Activated CD4-positive, alpha-beta memory T cell treated with anti-CD3 and anti-CD28 coated beads, Interleukin-2, amount 10 ng/mL, durations not matched to agents 7 days and 5 days (primary cell): ENCODE measurements around the gene CPD. TPM values are rescaled to one million over a fixed set of nuclear protein-coding genes. Genes with fewer than 3 reads are reported as not detected.
"Not testable (repeated sequence)": the region's sequence is repeated elsewhere in the genome, so short reads cannot be mapped to it uniquely, and the experiment has no call there.

ENCODE experiments used
- CTCF ChIA-PET: fragments of 350-600 bp; sonication (Branson Sonifier 250); formaldehyde crosslinking; loops from one replicate; lab custom pipeline; 2021; ENCODE audit warnings: antibody characterized with exemption, inconsistent platforms; lab: Charles Lee
- POLR2A ChIA-PET: fragments of 350-600 bp; sonication (Branson Sonifier 250); formaldehyde crosslinking; loops from one replicate; lab custom pipeline; 2021; ENCODE audit warnings: antibody characterized with exemption; lab: Charles Lee
- DNase-seq: peaks from one replicate; pipeline ENCODE4 v3.0.0-alpha.2; 2020
- H3K27ac Mint-ChIP-seq: one replicate; pipeline ENCODE4 v1.8.0; 2021; ENCODE audit warnings: mild to moderate bottlenecking, mixed read lengths
- H3K27me3 Mint-ChIP-seq: one replicate; pipeline ENCODE4 v1.8.0; 2021; ENCODE audit warnings: mixed read lengths
- H3K36me3 Mint-ChIP-seq: one replicate; pipeline ENCODE4 v1.8.0; 2021; ENCODE audit warnings: low read depth, mixed read lengths
- H3K4me1 Mint-ChIP-seq: one replicate; pipeline ENCODE4 v1.8.0; 2021; ENCODE audit warnings: mixed read lengths
- H3K4me3 Mint-ChIP-seq: one replicate; pipeline ENCODE4 v1.8.0; 2021; ENCODE audit warnings: mild to moderate bottlenecking, mixed read lengths
- H3K9me3 Mint-ChIP-seq: one replicate; pipeline ENCODE4 v1.8.0; 2021; ENCODE audit warnings: mixed read lengths
- total RNA-seq, 2 experiments: library from RNA; stranded (reverse); gene quantifications; one replicate each; pipeline ENCODE4 v1.2.3, GENCODE V29; 2021

The CPD gene
- total RNA-seq, 2 experiments from 2014 or later, result 28.7 to 32.3 TPM

DNA sequence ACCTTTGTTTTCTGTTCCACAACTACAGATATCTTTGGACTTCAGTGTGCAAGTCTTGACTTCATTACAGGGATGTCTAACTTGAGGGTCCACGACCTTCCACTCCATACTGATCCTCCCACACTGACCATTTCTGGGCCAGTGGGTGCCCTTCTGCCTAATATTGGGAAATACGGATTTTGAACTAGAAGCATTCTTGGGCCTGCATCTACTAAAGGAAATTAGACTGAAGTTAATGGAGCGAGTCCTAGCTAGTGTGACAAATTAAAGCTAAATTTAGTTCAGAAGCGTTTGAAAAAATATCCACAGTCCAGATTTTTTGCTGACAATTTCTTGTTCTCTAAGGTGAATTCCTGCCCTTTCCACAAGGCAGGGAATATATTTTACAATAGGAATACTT lies 34.9 kb upstream of the CPD start:
- CTCF ChIA-PET, result no interaction called here
- no peak for DNase-seq
- POLR2A ChIA-PET, result no interaction called here

DNA sequence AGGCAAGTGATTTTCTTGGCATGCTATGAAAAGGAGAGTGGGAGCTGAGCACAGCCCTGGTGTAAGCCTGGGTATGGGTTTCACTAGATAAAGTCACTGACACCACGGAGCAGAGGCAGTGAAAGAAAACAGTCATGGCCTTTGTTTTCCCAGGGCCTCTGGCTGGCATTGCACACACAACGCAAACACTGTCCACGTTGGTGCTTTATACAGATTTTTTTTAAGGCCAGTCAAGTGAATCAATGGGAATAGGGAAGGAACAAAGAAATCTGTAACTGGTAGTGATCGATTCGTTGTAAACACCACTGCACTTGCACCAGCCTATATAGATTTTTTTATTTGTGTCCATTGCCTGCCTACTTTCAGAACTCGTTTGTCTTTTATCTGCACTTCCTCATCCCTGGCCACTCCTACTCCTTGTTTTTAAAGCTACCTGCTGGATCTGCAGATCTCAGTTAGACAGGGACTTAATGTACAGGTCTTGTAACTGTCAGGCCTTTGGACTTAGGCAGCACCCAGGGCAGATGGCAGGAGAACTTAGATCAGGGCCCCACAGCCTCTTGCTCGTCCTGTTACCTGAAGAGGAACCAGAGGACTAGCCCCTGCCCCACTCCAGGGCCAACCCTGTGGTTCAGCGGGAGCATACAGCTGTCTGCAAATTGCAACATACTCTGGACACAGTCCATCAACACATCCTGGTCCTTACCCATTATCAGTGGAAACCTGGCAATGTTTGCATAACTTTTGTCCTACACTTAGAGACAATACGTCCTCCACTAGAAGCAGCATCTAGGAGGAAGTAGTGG lies 34.2 kb upstream of the CPD start:
- CTCF ChIA-PET, result interaction anchor here (1.1 to 2.4 kb wide), 3 partner anchors 8 to 17 kb away, joined by 3 to 8 read pairs (median 3); no protein-coding TSS in a partner anchor

More for the DNA sequence above, 34.9 kb upstream of the CPD start:
- H3K36me3 Mint-ChIP-seq, result no peaks in the 10 kb centered on the region
- H3K4me3 Mint-ChIP-seq, result no peak overlapping the region
- H3K27me3 Mint-ChIP-seq, result peaks cover 3% of the 10 kb centered on the region
- no peaks in the 10 kb centered on the region for H3K9me3 Mint-ChIP-seq
- H3K4me1 Mint-ChIP-seq, result peaks cover 10% of the 10 kb centered on the region
- H3K27ac Mint-ChIP-seq, result no peak overlapping the region

DNA sequence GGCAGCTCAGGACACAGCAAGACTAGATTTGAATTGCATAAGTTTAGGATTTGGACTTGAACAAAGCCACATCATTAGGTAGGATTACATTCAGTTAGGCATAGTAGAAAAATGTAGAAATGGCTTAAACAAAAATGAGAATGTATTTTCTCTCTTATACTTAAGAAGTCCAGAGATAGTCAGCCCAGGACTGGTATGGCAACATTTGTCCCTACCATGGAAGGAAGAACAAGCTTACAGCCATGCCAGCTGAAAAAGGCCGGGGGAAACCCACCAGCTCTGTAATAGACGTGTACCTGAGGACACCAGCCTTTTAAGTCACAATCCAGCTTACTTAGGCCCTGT lies 33.7 kb upstream of the CPD start:
- H3K4me3 Mint-ChIP-seq, result no peak overlapping the region
- H3K4me1 Mint-ChIP-seq, result peaks cover 7% of the 10 kb centered on the region
- H3K36me3 Mint-ChIP-seq, result no peaks in the 10 kb centered on the region
- peaks cover 4% of the 10 kb centered on the region for H3K27me3 Mint-ChIP-seq
- POLR2A ChIA-PET, result interaction anchor here (0.9 kb wide), 1 partner anchor 35 kb away, joined by 3 read pairs; no protein-coding TSS in a partner anchor
- DNase-seq, result no peak
- no peaks in the 10 kb centered on the region for H3K9me3 Mint-ChIP-seq
- no peak overlapping the region for H3K27ac Mint-ChIP-seq
- CTCF ChIA-PET, result interaction anchor here (1.1 to 2.4 kb wide), 3 partner anchors 9 to 17 kb away, joined by 3 to 8 read pairs (median 3); no protein-coding TSS in a partner anchor

More for the DNA sequence above, 34.2 kb upstream of the CPD start:
- Mint-ChIP-seq H3K27ac (no peak overlapping the region), H3K36me3 (no peaks in the 10 kb centered on the region), H3K4me1 (peaks cover 10% of the 10 kb centered on the region), H3K4me3 (no peak overlapping the region), H3K27me3 (peaks cover 6% of the 10 kb centered on the region), H3K9me3 (no peaks in the 10 kb centered on the region)
- no peak for DNase-seq
- POLR2A ChIA-PET, result interaction anchor here (0.9 kb wide), 1 partner anchor 36 kb away, joined by 3 read pairs; no protein-coding TSS in a partner anchor

GRCh38 chr17:30345527-30346075 lies 33.1 kb upstream of the CPD start:
- Mint-ChIP-seq H3K27ac (no peak overlapping the region), H3K4me1 (peaks cover 5% of the 10 kb centered on the region), H3K27me3 (peaks cover 4% of the 10 kb centered on the region), H3K36me3 (no peaks in the 10 kb centered on the region), H3K9me3 (no peaks in the 10 kb centered on the region), H3K4me3 (no peak overlapping the region)
- DNase-seq, result no peak
- POLR2A ChIA-PET, result no interaction called here
- CTCF ChIA-PET, result interaction anchor here (1.1 to 2.4 kb wide), 3 partner anchors 9 to 16 kb away, joined by 3 to 8 read pairs (median 3); no protein-coding TSS in a partner anchor

- H3K36me3 Mint-ChIP-seq, result no peaks in the 10 kb centered on the region
- H3K27me3 Mint-ChIP-seq, result peaks cover 5% of the 10 kb centered on the region
- H3K27ac Mint-ChIP-seq, result no peak overlapping the region
- H3K4me3 Mint-ChIP-seq, result no peak overlapping the region
- no peaks in the 10 kb centered on the region for H3K9me3 Mint-ChIP-seq
- DNase-seq, result no peak
- ChIA-PET CTCF (interaction anchor here (2.4 kb wide), 1 partner anchor 10 kb away, joined by 8 read pairs; no protein-coding TSS in a partner anchor), POLR2A (no interaction called here)
- H3K4me1 Mint-ChIP-seq, result peaks cover 5% of the 10 kb centered on the region
These were observed 32.4 kb upstream of the CPD start for GRCh38 chr17:30346221-30346795.

GRCh38 chr17:30347488-30347887 lies 31.2 kb upstream of the CPD start:
- H3K9me3 Mint-ChIP-seq, result no peaks in the 10 kb centered on the region
- no peak overlapping the region for H3K4me3 Mint-ChIP-seq
- peaks cover 6% of the 10 kb centered on the region for H3K27me3 Mint-ChIP-seq
- ChIA-PET POLR2A (no interaction called here), CTCF (no interaction called here)
- DNase-seq, result no peak
- H3K27ac Mint-ChIP-seq, result no peak overlapping the region
- peaks cover 5% of the 10 kb centered on the region for H3K4me1 Mint-ChIP-seq
- no peaks in the 10 kb centered on the region for H3K36me3 Mint-ChIP-seq

- DNase-seq, result no peak
- Mint-ChIP-seq H3K36me3 (no peaks in the 10 kb centered on the region), H3K27me3 (peaks cover 6% of the 10 kb centered on the region), H3K4me1 (peaks cover 5% of the 10 kb centered on the region), H3K9me3 (no peaks in the 10 kb centered on the region), H3K4me3 (no peak overlapping the region), H3K27ac (no peak overlapping the region)
- POLR2A ChIA-PET, result no interaction called here
- CTCF ChIA-PET, result interaction anchor here (1.0 kb wide), 1 partner anchor 128 kb away, joined by 3 read pairs; the partner anchor contains the start of gene GOSR1
These were observed 29.5 kb upstream of the CPD start for GRCh38 chr17:30349252-30349651.

- H3K27me3 Mint-ChIP-seq, H3K27ac Mint-ChIP-seq, H3K4me1 Mint-ChIP-seq, H3K9me3 Mint-ChIP-seq, H3K4me3 Mint-ChIP-seq, DNase-seq, H3K36me3 Mint-ChIP-seq: not testable (repeated sequence)
- ChIA-PET CTCF (interaction anchor here (1.2 kb wide), 1 partner anchor 11 kb away, joined by 3 read pairs; no protein-coding TSS in a partner anchor), POLR2A (interaction anchor here (0.7 kb wide), 1 partner anchor 138 kb away, joined by 3 read pairs; no protein-coding TSS in a partner anchor)
These were observed 27.5 kb upstream of the CPD start for GRCh38 chr17:30351263-30351662.

DNA sequence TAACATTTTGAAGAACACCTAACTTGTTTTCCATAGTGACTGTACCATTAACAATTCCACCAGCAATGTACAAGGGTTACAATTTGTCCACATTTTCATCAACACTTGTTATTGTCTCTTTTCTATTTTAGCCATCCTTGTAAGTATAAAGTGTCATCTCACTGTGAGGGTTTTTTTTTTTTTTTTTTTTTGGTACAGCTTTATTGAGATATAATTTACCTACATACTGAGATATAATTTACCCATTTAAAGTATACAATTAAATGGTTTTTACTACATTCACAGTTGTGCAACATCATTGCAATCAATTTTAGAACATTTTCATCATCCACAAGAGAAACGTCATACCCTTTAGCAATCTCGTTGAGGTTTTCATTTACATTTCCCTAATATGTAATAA lies 27.0 kb upstream of the CPD start:
- Mint-ChIP-seq H3K4me3 (no peak overlapping the region), H3K36me3 (no peaks in the 10 kb centered on the region), H3K4me1 (peaks cover 5% of the 10 kb centered on the region), H3K27ac (no peak overlapping the region), H3K9me3 (no peaks in the 10 kb centered on the region), H3K27me3 (peaks cover 6% of the 10 kb centered on the region)
- ChIA-PET POLR2A (no interaction called here), CTCF (interaction anchor here (0.6 to 1.2 kb wide), 2 partner anchors 12 to 267 kb away, joined by 3 read pairs; no protein-coding TSS in a partner anchor)
- DNase-seq, result no peak

DNA sequence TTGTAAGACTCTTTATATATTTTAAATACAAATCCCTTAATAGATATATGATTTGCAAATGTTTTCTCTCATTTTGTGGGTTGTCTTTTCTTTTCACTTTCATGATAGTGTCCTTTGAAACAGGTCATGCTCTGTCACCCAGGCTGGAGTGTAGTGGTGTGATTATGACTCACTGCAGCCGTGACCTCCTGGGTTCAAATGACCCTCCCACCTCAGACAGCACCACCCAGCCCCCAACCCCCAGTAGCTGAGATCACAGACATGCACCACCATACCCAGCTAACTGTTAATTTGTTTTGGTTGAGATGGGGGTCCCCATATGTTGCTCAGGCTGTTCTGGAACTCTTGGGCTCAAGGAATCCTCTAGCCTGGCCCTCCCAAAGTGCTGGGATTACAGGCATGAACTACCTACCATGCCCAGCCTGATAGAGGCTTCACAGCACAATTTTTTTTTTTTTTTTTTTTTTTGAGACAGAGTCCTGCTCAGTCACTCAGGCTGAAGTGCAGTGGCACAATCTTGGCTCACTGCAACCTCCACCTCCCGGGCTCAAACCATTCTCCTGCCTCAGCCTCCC lies 26.4 kb upstream of the CPD start:
- CTCF ChIA-PET, result interaction anchor here (0.6 to 0.9 kb wide), 2 partner anchors 125 to 268 kb away, joined by 3 read pairs; partner anchors contain the start of gene GOSR1

DNA sequence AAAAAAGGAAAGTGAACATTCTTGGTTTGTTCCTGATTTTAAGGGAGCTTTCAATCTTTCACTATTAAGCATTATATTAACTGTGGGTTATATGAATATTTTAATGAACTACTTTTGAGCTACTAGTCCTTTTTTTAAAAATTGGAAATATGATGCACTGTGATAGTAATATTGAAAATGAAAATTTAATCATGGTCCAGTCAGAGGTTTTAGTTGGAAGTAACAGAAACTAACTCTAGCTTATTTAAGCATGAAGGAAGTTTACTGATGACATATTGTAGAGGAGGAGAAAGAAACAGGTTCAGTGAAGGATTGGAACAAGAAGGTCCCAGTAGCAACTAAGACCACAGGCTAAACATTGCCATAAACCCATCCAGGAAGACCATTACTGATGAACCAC lies 24.0 kb upstream of the CPD start:
- Mint-ChIP-seq H3K27ac (no peak overlapping the region), H3K4me3 (no peak overlapping the region), H3K4me1 (peaks cover 5% of the 10 kb centered on the region), H3K27me3 (peaks cover 2% of the 10 kb centered on the region), H3K9me3 (no peaks in the 10 kb centered on the region), H3K36me3 (no peaks in the 10 kb centered on the region)
- ChIA-PET CTCF (interaction anchor here (0.5 to 0.8 kb wide), 2 partner anchors 16 to 621 kb away, joined by 3 read pairs; no protein-coding TSS in a partner anchor), POLR2A (interaction anchor here (0.6 to 1.2 kb wide), 2 partner anchors 9 to 27 kb away, joined by 3 to 6 read pairs; no protein-coding TSS in a partner anchor)
- DNase-seq, result no peak

More for the DNA sequence above, 26.4 kb upstream of the CPD start:
- peaks cover 6% of the 10 kb centered on the region for H3K27me3 Mint-ChIP-seq
- no peaks in the 10 kb centered on the region for H3K36me3 Mint-ChIP-seq
- no peak overlapping the region for H3K4me3 Mint-ChIP-seq
- H3K9me3 Mint-ChIP-seq, result no peaks in the 10 kb centered on the region
- H3K27ac Mint-ChIP-seq, result no peak overlapping the region
- no peak for DNase-seq
- POLR2A ChIA-PET, result no interaction called here
- H3K4me1 Mint-ChIP-seq, result peaks cover 5% of the 10 kb centered on the region

DNA sequence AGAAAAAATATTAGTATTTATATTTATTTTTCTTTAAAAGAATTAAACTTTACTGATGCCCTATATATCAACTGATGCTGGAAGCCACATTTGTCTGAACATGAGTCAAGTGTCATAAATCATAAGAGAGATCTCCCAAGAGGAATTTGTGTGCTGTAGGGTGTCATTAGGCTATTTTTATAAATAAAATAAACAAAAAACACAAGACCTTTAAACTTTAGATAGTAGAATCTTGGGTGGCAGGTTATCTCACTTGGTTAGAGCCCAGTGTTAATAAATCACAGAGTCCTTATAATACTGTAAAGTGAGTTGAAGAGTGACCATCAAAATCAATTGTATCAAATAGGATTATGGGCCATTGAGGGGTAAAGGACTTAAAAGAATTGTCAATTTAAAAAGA lies 21.3 kb upstream of the CPD start:
- peaks cover 7% of the 10 kb centered on the region for H3K4me1 Mint-ChIP-seq
- no peaks in the 10 kb centered on the region for H3K27me3 Mint-ChIP-seq
- POLR2A ChIA-PET, result no interaction called here
- H3K27ac Mint-ChIP-seq, result no peak overlapping the region
- CTCF ChIA-PET, result no interaction called here
- DNase-seq, result no peak
- peaks cover 5% of the 10 kb centered on the region for H3K36me3 Mint-ChIP-seq
- H3K9me3 Mint-ChIP-seq, result peaks cover 14% of the 10 kb centered on the region
- H3K4me3 Mint-ChIP-seq, result no peak overlapping the region
